IMR-90 (cell line): Measurements from ENCODE around the gene MYO1A. TPM values are rescaled to one million over a fixed set of nuclear protein-coding genes. Genes with fewer than 3 reads are reported as not detected.

Experiments used
- ATAC-seq: fragments of 200-7000 bp; cut with Tn5 transposase; 2 replicates; pipeline ENCODE4 v1.9.1; 2020; ENCODE audit warnings: low read depth, mild to moderate bottlenecking, moderate library complexity
- BruUV-seq: library from RNA; stranded (reverse); fragments of 400-500 nt; replicated peaks from 2 replicates; lab custom pipeline; 2021; lab: Mats Ljungman, UMichigan
- CTCF ChIA-PET: fragments of 300-600 bp; formaldehyde crosslinking; extraction: SDS; loops from one replicate; lab custom pipeline; 2021; ENCODE audit warnings: antibody characterized with exemption; lab: Yijun Ruan, JAX
- POLR2A ChIA-PET: fragments of 300-600 bp; sonication (Branson Sonifier 250); formaldehyde crosslinking; loops from one replicate; lab custom pipeline; 2022; ENCODE audit warnings: antibody characterized with exemption; ENCODE audit not compliant: unreplicated experiment; lab: Charles Lee
- DNase-seq: peaks from one replicate; pipeline ENCODE4 v3.0.0; 2013
- H2AFZ ChIP-seq: replicated peaks from 2 replicates; pipeline ENCODE3; 2013; ENCODE audit warnings: low read length, mild to moderate bottlenecking; ENCODE audit not compliant: poor library complexity
- H2AK5ac ChIP-seq: 2 replicates; pipeline ENCODE4 v1.6.1; 2013; ENCODE audit warnings: low read depth, low read length, inconsistent platforms
- H2AK9ac ChIP-seq: replicated peaks from 2 replicates; pipeline ENCODE3; 2013; ENCODE audit warnings: mild to moderate bottlenecking, low read depth, low read length, moderate library complexity; ENCODE audit not compliant: poor library complexity
- H2BK120ac ChIP-seq: 2 replicates; pipeline ENCODE4 v1.6.1; 2013; ENCODE audit warnings: low read depth, low read length, inconsistent platforms
- H2BK15ac ChIP-seq: 3 replicates; pipeline ENCODE4 v1.6.1; 2013; ENCODE audit warnings: low read depth, low read length, inconsistent platforms
- H2BK20ac ChIP-seq: 2 replicates; pipeline ENCODE4 v1.6.1; 2013; ENCODE audit warnings: low read depth, mild to moderate bottlenecking, inconsistent platforms, low read length, moderate library complexity
- H2BK5ac ChIP-seq: 2 replicates; pipeline ENCODE4 v1.6.1; 2013; ENCODE audit warnings: mild to moderate bottlenecking, low read depth, low read length, inconsistent platforms; ENCODE audit not compliant: poor library complexity, severe bottlenecking
- H3K14ac ChIP-seq: replicated peaks from 2 replicates; pipeline ENCODE4 v1.6.1; 2013; ENCODE audit warnings: low read depth, low read length, inconsistent platforms
- H3K18ac ChIP-seq: 2 replicates; pipeline ENCODE4 v1.6.1; 2013; ENCODE audit warnings: low read depth, low read length, control low read depth
- H3K23ac ChIP-seq: 2 replicates; pipeline ENCODE4 v1.6.1; 2013; ENCODE audit warnings: low read depth, low read length, inconsistent platforms
- H3K27ac ChIP-seq: 2 replicates; pipeline ENCODE4 v1.5.1; 2013; ENCODE audit warnings: mild to moderate bottlenecking, control low read depth, low read length; ENCODE audit not compliant: insufficient read depth
- H3K27me3 ChIP-seq: 2 replicates; pipeline ENCODE4 v1.6.1; 2013; ENCODE audit warnings: low read length; ENCODE audit not compliant: control insufficient read depth, insufficient read depth
- H3K36me3 ChIP-seq: 2 replicates; pipeline ENCODE4 v1.6.1; 2013; ENCODE audit warnings: low read length, mixed read lengths; ENCODE audit not compliant: control insufficient read depth, insufficient read depth
- H3K4ac ChIP-seq: 2 replicates; pipeline ENCODE4 v1.6.1; 2013; ENCODE audit warnings: low read depth, low read length, inconsistent platforms
- H3K4me1 ChIP-seq: 2 replicates; pipeline ENCODE4 v1.6.1; 2013; ENCODE audit warnings: low read length, mixed read lengths; ENCODE audit not compliant: control insufficient read depth, insufficient read depth
- H3K4me2 ChIP-seq: 2 replicates; pipeline ENCODE4 v1.6.1; 2013; ENCODE audit warnings: low read depth, mild to moderate bottlenecking, control low read depth, low read length, moderate library complexity
- H3K4me3 ChIP-seq: 2 replicates; pipeline ENCODE4 v1.5.1; 2013; ENCODE audit warnings: low read depth, mild to moderate bottlenecking, control low read depth, low read length, moderate library complexity; ENCODE audit not compliant: insufficient read depth
- H3K56ac ChIP-seq: 2 replicates; pipeline ENCODE4 v1.6.1; 2013; ENCODE audit warnings: low read length, inconsistent platforms; ENCODE audit not compliant: insufficient read depth; ENCODE audit errors: extremely low read depth
- H3K79me1 ChIP-seq, 2 experiments: 2 replicates each; pipeline ENCODE4 v1.6.1; 2013; ENCODE audit warnings: low read length in 2 of 2, inconsistent platforms in 1 of 2, low read depth in 1 of 2
- H3K9ac ChIP-seq: 2 replicates; pipeline ENCODE4 v1.6.1; 2013; ENCODE audit warnings: low read depth, low read length, control low read depth
- H3K9me1 ChIP-seq: 2 replicates; pipeline ENCODE4 v1.6.1; 2013; ENCODE audit warnings: low read length, inconsistent platforms; ENCODE audit not compliant: insufficient read depth
- H3K9me3 ChIP-seq: 2 replicates; pipeline ENCODE4 v1.6.1; 2013; ENCODE audit warnings: low read length; ENCODE audit not compliant: control insufficient read depth, insufficient read depth
- H4K20me1 ChIP-seq: 2 replicates; pipeline ENCODE4 v1.6.1; 2013; ENCODE audit warnings: low read length, inconsistent platforms; ENCODE audit not compliant: insufficient read depth
- H4K5ac ChIP-seq: 2 replicates; pipeline ENCODE4 v1.6.1; 2013; ENCODE audit warnings: mild to moderate bottlenecking, low read depth, low read length, control low read depth
- H4K8ac ChIP-seq, 2 experiments: 2 replicates each; pipeline ENCODE4 v1.6.1; 2013; ENCODE audit warnings: low read depth in 2 of 2, low read length in 2 of 2, control low read depth in 1 of 2, inconsistent platforms in 1 of 2
- H4K91ac ChIP-seq: 2 replicates; pipeline ENCODE4 v1.6.1; 2013; ENCODE audit warnings: low read depth, low read length, inconsistent platforms; ENCODE audit not compliant: insufficient read depth
- CEBPB ChIP-seq: IDR thresholded peaks from 2 replicates; pipeline ENCODE4 v1.6.1; 2012; ENCODE audit warnings: low read depth, low read length, improper control_type of control experiment
- CHD1 ChIP-seq: IDR thresholded peaks from 2 replicates; pipeline ENCODE4 v1.6.1; 2012; ENCODE audit warnings: low read depth, low read length, improper control_type of control experiment
- CTCF ChIP-seq: conservative IDR thresholded peaks from 2 replicates; pipeline ENCODE4 v1.5.1; 2012; ENCODE audit warnings: mild to moderate bottlenecking, low read depth, low read length, improper control_type of control experiment
- ELK1 ChIP-seq: fragments of 150-350 bp; IDR thresholded peaks from 2 replicates; pipeline ENCODE4 v1.6.1; 2016; ENCODE audit warnings: low read depth, mild to moderate bottlenecking, low read length, moderate library complexity, borderline replicate concordance
- FOS ChIP-seq: fragments of 150-350 bp; IDR thresholded peaks from 2 replicates; pipeline ENCODE4 v1.6.1; 2016; ENCODE audit warnings: low read depth, low read length
- MAZ ChIP-seq: IDR thresholded peaks from 2 replicates; pipeline ENCODE4 v1.6.1; 2012; ENCODE audit warnings: low read depth, mild to moderate bottlenecking, low read length, improper control_type of control experiment, moderate library complexity, borderline replicate concordance
- MXI1 ChIP-seq: IDR thresholded peaks from 2 replicates; pipeline ENCODE4 v1.6.1; 2012; ENCODE audit warnings: low read depth, mild to moderate bottlenecking, low read length, moderate library complexity, borderline replicate concordance
- NFE2L2 ChIP-seq: fragments of 150-350 bp; IDR thresholded peaks from 2 replicates; pipeline ENCODE4 v1.6.1; 2016; ENCODE audit warnings: low read depth, mild to moderate bottlenecking, low read length
- POLR2A ChIP-seq: IDR thresholded peaks from 2 replicates; pipeline ENCODE4 v1.6.1; 2012; ENCODE audit warnings: mild to moderate bottlenecking, low read depth, low read length
- RAD21 ChIP-seq: IDR thresholded peaks from 2 replicates; pipeline ENCODE4 v1.6.1; 2012; ENCODE audit warnings: low read length, improper control_type of control experiment
- RCOR1 ChIP-seq: IDR thresholded peaks from 2 replicates; pipeline ENCODE4 v1.6.1; 2012; ENCODE audit warnings: mild to moderate bottlenecking, low read length, improper control_type of control experiment; ENCODE audit not compliant: insufficient replicate concordance
- RFX5 ChIP-seq: IDR thresholded peaks from 2 replicates; pipeline ENCODE4 v1.8.0; 2012; ENCODE audit warnings: low read depth, mild to moderate bottlenecking, low read length, moderate library complexity
- SMC3 ChIP-seq: fragments of 150-350 bp; IDR thresholded peaks from 2 replicates; pipeline ENCODE4 v1.6.1; 2016; ENCODE audit warnings: low read depth, mild to moderate bottlenecking, antibody characterized with exemption, low read length, moderate library complexity
- USF2 ChIP-seq: fragments of 150-350 bp; IDR thresholded peaks from 2 replicates; pipeline ENCODE4 v1.6.1; 2017; ENCODE audit warnings: mild to moderate bottlenecking, antibody characterized with exemption, low read length, low read depth
- WGBS, 2 experiments: methylation state at CpG; one replicate each; pipeline versions ENCODE4 v1.1.5 to v1.1.7; 2013; ENCODE audit warnings: missing lambda C conversion rate in 2 of 2; ENCODE audit not compliant: insufficient read length in 1 of 2; ENCODE audit errors: extremely low coverage in 2 of 2; 5-methylcytosine and 5-hydroxymethylcytosine counted together
- dilution Hi-C: fragments of 300-500 bp; cut with HindIII; formaldehyde crosslinking; loops from one replicate; pipeline ENCODE4 v1.14.3; 2018; ENCODE audit warnings: low sequenced_read_pairs; ENCODE audit not compliant: unreplicated experiment
- in situ Hi-C: fragments of 300-500 bp; cut with MboI; formaldehyde crosslinking; loops from 3 replicates; pipeline ENCODE4 v1.14.3; 2019; ENCODE audit warnings: low sequenced_read_pairs, inconsistent platforms, mixed read lengths
- intact Hi-C: fragments of 100-400 bp; cut with micrococcal nuclease; formaldehyde crosslinking; loops from 2 replicates; pipeline ENCODE4 v1.10.0; 2022
- polyA plus RNA-seq, 3 experiments: library from polyadenylated mRNA; depleted of rRNA; stranded (reverse); fragments of >200 nt; gene quantifications; 2 replicates each; pipeline ENCODE4 v1.2.3, GENCODE V29; 2012; ENCODE audit warnings: low replicate concordance in 1 of 3
- total RNA-seq: library from RNA; depleted of rRNA; stranded (reverse); fragments of >200 nt; gene quantifications from 2 replicates; pipeline ENCODE4 v1.2.3, GENCODE V29; 2012

MYO1A gene
- total and polyA plus RNA-seq, 2 of the 4 experiments (the other 2 are of a cell fraction): under 0.01 TPM; not detected in 1

- TF ChIP-seq NFE2L2 (no peak), RFX5 (no peak), RAD21 (no peak), SMC3 (no peak), RCOR1 (no peak), CEBPB (no peak), CTCF (no peak), USF2 (no peak), ELK1 (no peak), MAZ (no peak), MXI1 (no peak), CHD1 (no peak), FOS (no peak), POLR2A (no peak)
- no peak overlapping the region for H2AK9ac ChIP-seq
- H2BK15ac ChIP-seq: no peak overlapping the region
- no peaks in the 10 kb centered on the region for H3K27me3 ChIP-seq
- no peak overlapping the region for H2AFZ ChIP-seq
- H3K4me2 ChIP-seq: no peak overlapping the region
- no peak overlapping the region for H3K27ac ChIP-seq
- no peak overlapping the region for H2BK5ac ChIP-seq
- no peaks in the 10 kb centered on the region for H3K9me3 ChIP-seq
- H3K4me1 ChIP-seq: no peaks in the 10 kb centered on the region
- WGBS, 2 experiments: no CpG with 5 or more reads among the region's 6 CpGs
- in situ Hi-C loops (no loop called here), dilution Hi-C loops (no loop called here), intact Hi-C loops (no loop called here)
- H3K56ac ChIP-seq: no peak overlapping the region
- no peak overlapping the region for H3K9ac ChIP-seq
- no peaks in the 10 kb centered on the region for H4K20me1 ChIP-seq
- no peak overlapping the region for H2BK120ac ChIP-seq
- ChIA-PET POLR2A (no interaction called here), CTCF (interaction anchor here (1.2 to 1.8 kb wide), 2 partner anchors 49 to 56 kb away, joined by 4 to 7 read pairs; no protein-coding TSS in a partner anchor)
- BruUV-seq: no TSS peak
- H4K5ac ChIP-seq: no peak overlapping the region
- no peak overlapping the region for H3K18ac ChIP-seq
- H3K23ac ChIP-seq: no peak overlapping the region
- no peaks in the 10 kb centered on the region for H3K9me1 ChIP-seq
- H3K36me3 ChIP-seq: peaks cover 13% of the 10 kb centered on the region
- no peak for ATAC-seq
- DNase-seq: no peak
- no peak overlapping the region for H2BK20ac ChIP-seq
- no peak overlapping the region for H4K91ac ChIP-seq
- H3K79me1 ChIP-seq: no peaks in the 10 kb centered on the region
- H2AK5ac ChIP-seq: no peak overlapping the region
- no peak overlapping the region for H3K4me3 ChIP-seq
- no peak overlapping the region for H3K14ac ChIP-seq
- no peak overlapping the region for H4K8ac ChIP-seq
- no peak overlapping the region for H3K4ac ChIP-seq
Measured at GRCh38 chr12:57057067-57057751, 7.3 kb upstream of the MYO1A start.
